ENCODE results near the gene ACADSB.

Gene ACADSB

DNA sequence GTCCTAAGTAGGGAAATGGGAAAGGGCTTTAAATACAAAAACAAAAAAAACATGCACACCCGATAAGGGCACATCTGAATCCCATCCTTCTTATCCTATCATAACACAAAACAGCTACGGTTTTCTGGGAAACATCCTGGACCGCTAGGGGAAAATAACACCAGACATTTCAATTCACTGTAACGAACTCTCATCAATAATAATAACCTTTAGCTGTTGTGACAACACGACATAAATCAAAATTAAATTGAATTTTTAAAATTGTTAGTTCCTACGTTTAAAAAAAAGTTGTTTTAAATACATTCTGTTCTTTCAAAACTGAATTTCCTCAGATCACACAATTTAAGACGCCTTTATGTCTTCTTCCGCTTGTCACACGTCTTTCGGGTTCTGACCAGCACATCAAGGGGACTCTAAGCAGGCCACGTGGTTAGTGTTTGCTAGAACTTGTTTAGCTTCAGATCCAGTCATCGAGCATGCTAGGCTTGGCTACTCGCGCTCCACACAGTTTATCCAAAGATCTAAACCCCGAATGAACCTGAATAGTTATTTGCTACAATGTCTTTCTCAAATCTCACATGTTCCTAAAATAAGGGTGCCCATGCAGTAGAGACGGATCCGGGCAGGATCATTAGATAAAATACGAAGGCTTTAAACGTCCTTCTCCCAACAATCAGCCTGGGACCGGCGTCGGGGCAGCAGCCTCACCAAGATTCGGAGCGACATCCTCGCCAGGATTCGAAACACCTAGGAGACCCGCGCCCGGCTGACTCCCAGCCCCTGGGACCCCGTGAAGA is 1.1 kb upstream of the ACADSB start:
- TF ChIP-seq, protein P1, sequence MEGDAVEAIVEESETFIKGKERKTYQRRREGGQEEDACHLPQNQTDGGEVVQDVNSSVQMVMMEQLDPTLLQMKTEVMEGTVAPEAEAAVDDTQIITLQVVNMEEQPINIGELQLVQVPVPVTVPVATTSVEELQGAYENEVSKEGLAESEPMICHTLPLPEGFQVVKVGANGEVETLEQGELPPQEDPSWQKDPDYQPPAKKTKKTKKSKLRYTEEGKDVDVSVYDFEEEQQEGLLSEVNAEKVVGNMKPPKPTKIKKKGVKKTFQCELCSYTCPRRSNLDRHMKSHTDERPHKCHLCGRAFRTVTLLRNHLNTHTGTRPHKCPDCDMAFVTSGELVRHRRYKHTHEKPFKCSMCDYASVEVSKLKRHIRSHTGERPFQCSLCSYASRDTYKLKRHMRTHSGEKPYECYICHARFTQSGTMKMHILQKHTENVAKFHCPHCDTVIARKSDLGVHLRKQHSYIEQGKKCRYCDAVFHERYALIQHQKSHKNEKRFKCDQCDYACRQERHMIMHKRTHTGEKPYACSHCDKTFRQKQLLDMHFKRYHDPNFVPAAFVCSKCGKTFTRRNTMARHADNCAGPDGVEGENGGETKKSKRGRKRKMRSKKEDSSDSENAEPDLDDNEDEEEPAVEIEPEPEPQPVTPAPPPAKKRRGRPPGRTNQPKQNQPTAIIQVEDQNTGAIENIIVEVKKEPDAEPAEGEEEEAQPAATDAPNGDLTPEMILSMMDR (IDR thresholded peaks at IDR 0.05; ENCODE audit: low read depth, low read length) = no peak
- TF ChIP-seq, protein P2, sequence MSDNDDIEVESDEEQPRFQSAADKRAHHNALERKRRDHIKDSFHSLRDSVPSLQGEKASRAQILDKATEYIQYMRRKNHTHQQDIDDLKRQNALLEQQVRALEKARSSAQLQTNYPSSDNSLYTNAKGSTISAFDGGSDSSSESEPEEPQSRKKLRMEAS (IDR thresholded peaks at IDR 0.05; ENCODE audit: low read depth, low read length) = peak; percentile 100
- TF ChIP-seq POLR2A (IDR thresholded peaks at IDR 0.05; ENCODE audit: extremely low read depth, insufficient read length) (no peak), MYC (IDR thresholded peaks at IDR 0.05; ENCODE audit: low read depth, low read length) (peak; percentile 84)
- peak; percentile 82 for DNase-seq (ENCODE audit: low read depth)
- peak overlapping the region; percentile 92 for H3K4me3 ChIP-seq (ENCODE audit: low read depth, low read length)

DNA sequence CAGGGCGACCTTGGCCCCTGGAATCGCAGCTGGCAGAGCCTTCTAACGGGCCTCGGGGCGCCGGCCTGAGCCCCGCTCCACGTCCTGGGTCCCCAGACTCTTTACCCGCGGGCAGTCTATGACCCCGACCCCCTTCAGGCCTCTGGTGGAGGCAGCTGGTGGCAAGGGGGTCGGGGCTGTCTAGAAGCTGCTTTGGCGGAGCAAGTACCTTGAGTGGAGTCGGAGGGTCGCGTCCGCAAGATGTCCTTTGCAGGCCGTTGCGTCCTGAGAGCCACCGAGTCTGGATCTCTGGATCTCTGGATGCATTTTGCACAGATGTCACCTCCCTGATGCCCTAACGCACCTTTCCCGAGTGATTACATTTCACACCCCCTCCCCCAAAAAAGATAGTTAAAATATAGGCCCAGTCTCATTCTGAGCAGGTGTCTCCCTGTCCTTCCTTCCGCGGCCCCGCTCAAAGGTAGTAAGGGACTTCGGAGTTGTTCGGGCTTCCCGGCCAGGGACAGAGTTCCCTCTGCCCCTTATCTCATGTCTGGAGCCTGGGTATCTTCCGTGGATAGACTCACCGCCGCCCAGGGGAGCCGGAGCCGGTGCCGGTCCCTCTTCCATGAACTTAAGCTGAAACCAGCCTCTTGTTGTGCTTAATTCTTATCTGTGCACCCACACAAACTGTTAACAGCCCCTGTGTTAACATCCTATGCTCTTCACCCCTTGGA is 457 bp downstream of the ACADSB start:
- peak overlapping the region; percentile 73 for H3K4me3 ChIP-seq (ENCODE audit: low read depth, low read length)
- TF ChIP-seq, protein P2 (IDR thresholded peaks at IDR 0.05; ENCODE audit: low read depth, low read length) = no peak
- TF ChIP-seq POLR2A (IDR thresholded peaks at IDR 0.05; ENCODE audit: extremely low read depth, insufficient read length) (no peak), MYC (IDR thresholded peaks at IDR 0.05; ENCODE audit: low read depth, low read length) (no peak)
- TF ChIP-seq, protein P1 (IDR thresholded peaks at IDR 0.05; ENCODE audit: low read depth, low read length) = no peak
- peak; percentile 25 for DNase-seq (ENCODE audit: low read depth)

DNA sequence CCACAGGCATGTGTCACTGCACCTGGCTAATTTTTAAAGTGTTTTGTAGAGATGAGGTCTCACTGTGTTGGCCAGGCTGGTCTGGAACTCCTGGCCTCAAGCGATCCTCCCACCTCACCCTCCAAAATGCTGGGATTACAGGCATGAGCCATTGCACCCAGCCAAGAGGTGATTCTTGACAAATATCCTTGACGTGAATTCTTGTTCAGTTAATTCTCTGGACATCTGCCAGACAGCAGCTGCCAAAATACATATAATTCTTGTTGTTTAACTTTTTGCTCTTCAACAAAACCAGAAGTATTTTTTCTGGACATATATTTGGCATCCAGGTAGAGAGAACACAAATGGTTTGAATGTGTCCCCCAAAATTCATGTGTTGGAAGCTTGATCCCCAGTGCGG is 3.2 kb downstream of the ACADSB start:
- TF ChIP-seq MYC (IDR thresholded peaks at IDR 0.05; ENCODE audit: low read depth, low read length) (no peak), POLR2A (IDR thresholded peaks at IDR 0.05; ENCODE audit: extremely low read depth, insufficient read length) (no peak)
- TF ChIP-seq, protein P2 (IDR thresholded peaks at IDR 0.05; ENCODE audit: low read depth, low read length) = no peak
- TF ChIP-seq, protein P1 (IDR thresholded peaks at IDR 0.05; ENCODE audit: low read depth, low read length) = no peak
- no peak overlapping the region for H3K4me3 ChIP-seq (ENCODE audit: low read depth, low read length)
- no peak for DNase-seq (ENCODE audit: low read depth)

DNA sequence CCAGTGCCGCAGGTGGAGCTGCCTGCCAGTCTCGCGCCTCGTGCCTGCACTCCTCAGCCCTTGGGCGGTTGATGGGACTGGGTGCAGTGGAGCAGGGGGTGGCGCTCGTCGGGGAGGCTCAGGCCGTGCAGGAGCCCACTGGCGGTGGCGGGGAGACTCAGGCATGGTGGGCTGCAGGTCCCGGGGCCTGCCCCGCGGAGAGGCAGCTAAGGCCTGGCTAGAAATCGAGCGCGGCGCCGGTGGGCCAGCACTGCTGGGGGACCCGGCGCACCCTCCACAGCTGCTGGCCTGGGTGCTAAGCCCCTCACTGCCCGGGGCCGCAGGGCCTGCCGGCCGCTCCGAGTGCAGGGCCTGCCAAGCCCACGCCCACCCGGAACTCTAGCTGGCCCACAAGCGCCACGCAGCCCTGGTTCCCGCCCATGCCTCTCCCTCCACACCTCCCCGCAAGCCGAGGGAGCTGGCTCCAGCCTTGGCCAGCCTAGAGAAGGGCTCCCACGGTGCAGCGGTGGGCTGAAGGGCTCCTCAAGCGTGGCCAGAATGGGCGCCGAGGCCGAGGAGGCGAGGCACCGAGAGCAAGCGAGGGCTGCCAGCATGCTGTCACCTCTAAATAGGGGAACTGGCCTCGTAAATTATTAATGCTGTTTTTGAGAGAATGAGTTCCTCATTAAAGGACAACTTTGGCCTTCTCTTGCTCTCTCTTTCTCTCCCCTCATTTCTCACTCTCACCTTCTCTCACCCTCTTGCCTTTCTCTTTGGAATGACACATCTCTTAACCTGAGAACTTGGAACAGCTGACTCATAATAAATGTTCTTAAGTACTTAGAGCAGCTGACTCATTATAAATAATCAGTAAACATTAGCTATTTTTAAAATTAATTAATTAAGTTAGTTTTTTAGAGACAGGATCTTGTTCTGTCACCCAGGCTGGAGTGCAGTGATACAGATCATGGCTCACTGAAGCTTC is 4.9 kb downstream of the ACADSB start:
- H3K4me3 ChIP-seq (ENCODE audit: low read depth, low read length) = no peak overlapping the region
- no peak for DNase-seq (ENCODE audit: low read depth)
- TF ChIP-seq, protein P2 (IDR thresholded peaks at IDR 0.05; ENCODE audit: low read depth, low read length) = no peak
- TF ChIP-seq POLR2A (IDR thresholded peaks at IDR 0.05; ENCODE audit: extremely low read depth, insufficient read length) (no peak), MYC (IDR thresholded peaks at IDR 0.05; ENCODE audit: low read depth, low read length) (no peak)
- TF ChIP-seq, protein P1 (IDR thresholded peaks at IDR 0.05; ENCODE audit: low read depth, low read length) = no peak

DNA sequence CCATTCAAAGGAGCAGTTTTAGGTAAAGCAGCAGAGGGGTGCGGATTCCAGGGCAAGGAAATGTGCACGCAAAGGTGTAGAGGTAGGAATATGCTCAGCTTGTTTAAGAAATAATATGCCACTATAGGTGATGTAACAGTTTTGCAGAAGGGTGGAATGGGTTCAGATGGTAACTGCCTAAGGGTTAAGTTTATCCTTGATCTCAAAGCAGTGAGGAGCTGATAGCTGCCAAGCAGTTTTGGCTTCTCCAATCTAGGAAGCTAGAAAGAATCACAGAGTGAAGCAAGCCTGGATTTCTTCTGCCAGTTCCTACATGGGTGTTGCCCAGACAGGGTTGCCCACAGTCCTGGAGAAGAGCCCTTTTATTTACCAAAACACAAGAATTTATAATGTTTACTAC is 6.0 kb downstream of the ACADSB start:
- TF ChIP-seq MYC (IDR thresholded peaks at IDR 0.05; ENCODE audit: low read depth, low read length) (no peak), POLR2A (IDR thresholded peaks at IDR 0.05; ENCODE audit: extremely low read depth, insufficient read length) (no peak)
- TF ChIP-seq, protein P2 (IDR thresholded peaks at IDR 0.05; ENCODE audit: low read depth, low read length) = no peak
- TF ChIP-seq, protein P1 (IDR thresholded peaks at IDR 0.05; ENCODE audit: low read depth, low read length) = no peak
- no peak for DNase-seq (ENCODE audit: low read depth)
- no peak overlapping the region for H3K4me3 ChIP-seq (ENCODE audit: low read depth, low read length)

Data from NB4 (cell line).